ENCODE data around the gene MRPL39. TPM values are rescaled to one million over a fixed set of nuclear protein-coding genes. Genes with fewer than 3 reads are reported as not detected.
"Not testable (repeated sequence)": the region's sequence is repeated elsewhere in the genome, so short reads cannot be mapped to it uniquely, and the experiment has no call there.

The MRPL39 gene
- total RNA-seq (2014; rRNA removed; shearing (Covaris generic)) = 73.9 and 79.0 TPM in 2 replicates

GRCh38 chr21:25607151-25608043 lies at the start of gene MRPL39:
Gene MRPL39 (minus strand): TSS chr21:25607481. CDS start chr21:25607475, 6 bp downstream.
- DNase-seq (ENCODE audit: low spot score) = peak; percentile 91

DNA sequence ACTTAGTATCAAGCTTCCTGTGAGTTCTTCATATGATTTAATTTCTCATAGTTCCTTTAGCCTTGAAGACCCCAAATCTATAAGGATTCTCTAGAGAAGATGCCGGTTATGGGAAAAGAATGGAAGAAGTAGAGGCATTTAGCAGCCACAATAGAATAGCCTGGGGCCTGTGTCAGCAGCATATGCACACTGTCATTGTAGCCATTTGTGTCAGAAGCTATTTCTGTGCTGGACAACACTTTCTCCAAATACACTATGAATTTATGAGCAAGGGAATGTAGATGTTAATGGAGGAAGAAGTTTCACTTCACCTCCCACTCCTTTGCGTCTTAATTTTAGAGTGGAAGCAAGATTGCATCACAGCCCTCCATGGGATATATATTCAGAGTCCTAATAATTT lies 49.1 kb upstream of the MRPL39 start:
- no peak for DNase-seq (ENCODE audit: low spot score)

DNA sequence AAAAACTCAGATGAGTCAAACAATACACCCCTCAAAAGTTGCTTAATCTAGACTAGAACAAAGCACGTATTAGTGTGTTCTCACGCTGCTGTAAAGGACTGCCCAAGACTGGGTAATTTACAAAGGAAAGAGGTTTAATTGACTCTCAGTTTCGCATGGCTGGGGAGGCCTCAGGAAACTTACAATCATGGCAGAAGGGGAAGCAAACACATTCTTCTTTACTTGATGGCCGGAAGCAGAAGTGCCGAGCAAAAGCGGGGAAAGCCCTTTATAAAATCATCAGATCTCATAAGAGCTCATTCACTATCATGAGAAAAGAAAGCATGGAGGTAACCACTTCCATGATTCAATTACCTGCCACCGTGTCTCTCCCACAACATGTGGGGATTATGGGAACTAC lies 41.9 kb upstream of the MRPL39 start:
- no peak for DNase-seq (ENCODE audit: low spot score)

DNA sequence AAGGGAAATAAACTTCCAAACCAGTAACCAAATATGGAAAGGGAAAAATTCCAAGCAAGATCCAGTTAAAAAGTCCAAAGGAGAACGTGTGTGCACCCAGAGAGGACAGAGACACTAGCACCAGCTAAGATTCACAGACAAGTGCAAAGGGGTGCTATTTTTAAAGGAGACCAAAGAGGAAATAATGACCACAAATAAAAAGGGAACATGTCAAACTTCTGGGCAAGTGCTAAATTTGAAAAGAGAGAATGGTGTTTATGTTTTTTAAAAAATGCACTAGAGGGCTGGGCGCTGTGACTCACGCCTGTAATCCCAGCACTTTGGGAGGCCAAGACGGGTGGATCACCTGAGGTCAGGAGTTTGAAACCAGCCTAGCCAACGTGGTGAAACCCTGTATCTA lies 40.4 kb upstream of the MRPL39 start:
- no peak for DNase-seq (ENCODE audit: low spot score)

DNA sequence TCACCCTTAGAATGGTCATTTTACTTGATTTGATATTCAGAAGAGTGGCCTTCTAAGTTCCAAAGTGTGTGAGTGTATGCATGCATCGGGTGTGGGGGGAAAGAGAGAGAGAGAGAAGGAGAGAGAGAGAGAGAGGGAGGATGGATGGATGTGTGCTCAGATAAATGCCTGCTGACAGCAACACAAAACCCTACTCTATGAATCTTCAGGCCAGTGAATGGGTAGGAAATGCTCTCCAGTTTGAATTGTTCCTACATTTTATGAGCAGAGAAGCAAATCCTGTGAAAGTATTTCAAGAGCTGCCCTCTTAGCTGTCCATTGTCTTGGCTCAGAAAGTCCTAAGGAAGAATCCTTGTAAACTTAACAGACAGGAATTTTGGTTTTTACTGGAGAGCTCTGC lies 39.2 kb upstream of the MRPL39 start:
- no peak for DNase-seq (ENCODE audit: low spot score)

DNA sequence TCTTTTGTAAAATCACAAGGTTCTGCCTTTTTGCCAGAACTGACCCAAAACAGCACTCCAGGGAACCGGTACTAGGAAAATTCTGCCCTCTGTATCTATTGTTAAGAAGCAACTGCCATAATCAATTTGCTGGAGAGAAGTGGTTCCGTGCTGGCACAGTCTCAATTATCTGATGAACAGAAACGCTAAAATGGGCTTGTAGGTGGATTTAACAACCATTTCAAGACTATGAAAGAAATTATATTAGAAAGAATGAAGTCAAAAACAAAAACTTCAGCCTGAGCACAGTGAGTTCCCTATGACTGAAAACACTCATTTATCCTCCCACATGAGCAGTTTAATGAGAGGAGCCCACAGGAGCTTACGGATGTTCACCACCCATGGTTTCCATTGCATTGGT lies 36.2 kb upstream of the MRPL39 start:
- DNase-seq (ENCODE audit: low spot score) = no peak

DNA sequence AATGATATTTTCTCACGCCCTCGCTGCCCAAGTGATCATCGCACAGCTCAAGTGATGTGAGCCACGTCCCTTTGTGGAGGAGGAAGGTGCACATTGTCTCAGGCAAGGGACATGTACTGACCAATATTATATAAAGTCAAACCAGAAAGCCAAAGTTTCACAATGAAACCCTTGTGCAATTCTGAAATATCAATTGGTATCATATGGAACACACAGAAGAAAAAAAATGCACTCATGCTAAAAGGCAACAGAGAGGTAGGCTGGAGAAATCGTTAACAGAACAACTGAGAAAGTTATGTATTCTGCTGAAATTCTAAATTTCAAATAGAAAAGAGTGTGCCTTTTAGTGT lies 33.6 kb upstream of the MRPL39 start:
- no peak for DNase-seq (ENCODE audit: low spot score)

DNA sequence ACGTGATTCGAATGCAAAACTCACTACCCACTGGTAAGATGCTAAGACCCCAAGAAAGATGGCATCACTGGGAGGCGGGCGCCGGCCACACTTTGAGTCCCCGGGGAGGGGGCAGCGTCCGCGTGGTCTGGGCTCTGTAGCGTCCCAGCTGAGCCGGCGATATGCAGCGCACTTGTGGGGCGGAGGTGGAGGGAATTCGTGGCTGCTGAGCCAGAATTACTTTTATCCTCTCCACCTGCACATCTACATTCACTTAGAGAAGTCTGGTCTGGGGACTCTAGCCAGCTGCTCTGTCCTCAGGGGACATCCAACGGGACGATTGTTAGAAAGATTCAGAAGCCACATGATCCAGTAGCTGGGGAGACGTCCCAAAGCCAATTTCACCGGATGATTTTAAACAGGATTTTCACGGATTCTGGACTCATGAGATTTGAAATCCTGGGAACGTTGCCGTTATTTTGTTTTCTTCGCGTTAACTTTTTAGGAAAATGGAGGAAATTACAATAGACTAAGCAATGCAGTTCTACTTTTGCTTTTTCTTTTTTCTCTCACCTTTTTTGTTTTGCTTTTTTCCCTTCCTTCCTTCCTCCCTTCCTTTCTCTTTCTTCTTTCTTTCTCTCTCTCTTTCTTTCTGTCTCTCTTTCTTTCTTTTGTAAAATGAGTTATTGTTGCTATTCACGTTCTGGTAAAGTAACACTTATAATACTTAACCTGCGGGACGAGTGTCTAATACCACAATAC lies 33.1 kb upstream of the MRPL39 start:
- no peak for DNase-seq (ENCODE audit: low spot score)

DNA sequence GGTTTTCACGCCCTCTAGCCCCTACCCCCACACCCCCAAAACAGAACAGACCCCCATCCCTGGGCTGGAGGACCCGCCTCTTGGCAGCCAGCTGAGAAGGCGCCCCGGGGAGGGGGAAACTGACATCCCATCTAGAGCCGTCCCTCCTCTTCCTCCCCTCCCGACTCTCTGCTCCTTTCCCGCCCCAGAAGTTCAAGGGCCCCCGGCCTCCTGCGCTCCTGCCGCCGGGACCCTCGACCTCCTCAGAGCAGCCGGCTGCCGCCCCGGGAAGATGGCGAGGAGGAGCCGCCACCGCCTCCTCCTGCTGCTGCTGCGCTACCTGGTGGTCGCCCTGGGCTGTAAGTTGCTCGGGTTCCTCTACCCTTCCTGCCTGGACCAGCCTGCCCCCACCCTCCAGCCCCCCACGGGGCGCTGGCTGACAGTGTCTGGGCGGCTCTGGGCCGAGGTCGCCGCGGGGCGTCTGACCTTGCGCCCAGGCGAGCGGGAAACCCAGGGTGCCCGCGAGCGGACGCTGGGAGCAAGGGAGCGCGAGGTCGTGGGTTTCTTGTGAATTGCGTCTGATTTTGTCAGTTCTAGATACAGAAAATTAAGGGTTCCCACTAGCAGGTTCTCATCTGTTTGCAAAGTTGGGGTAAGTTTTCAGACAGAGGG lies 32.4 kb upstream of the MRPL39 start:
- peak; percentile 40 for DNase-seq (ENCODE audit: low spot score)

DNA sequence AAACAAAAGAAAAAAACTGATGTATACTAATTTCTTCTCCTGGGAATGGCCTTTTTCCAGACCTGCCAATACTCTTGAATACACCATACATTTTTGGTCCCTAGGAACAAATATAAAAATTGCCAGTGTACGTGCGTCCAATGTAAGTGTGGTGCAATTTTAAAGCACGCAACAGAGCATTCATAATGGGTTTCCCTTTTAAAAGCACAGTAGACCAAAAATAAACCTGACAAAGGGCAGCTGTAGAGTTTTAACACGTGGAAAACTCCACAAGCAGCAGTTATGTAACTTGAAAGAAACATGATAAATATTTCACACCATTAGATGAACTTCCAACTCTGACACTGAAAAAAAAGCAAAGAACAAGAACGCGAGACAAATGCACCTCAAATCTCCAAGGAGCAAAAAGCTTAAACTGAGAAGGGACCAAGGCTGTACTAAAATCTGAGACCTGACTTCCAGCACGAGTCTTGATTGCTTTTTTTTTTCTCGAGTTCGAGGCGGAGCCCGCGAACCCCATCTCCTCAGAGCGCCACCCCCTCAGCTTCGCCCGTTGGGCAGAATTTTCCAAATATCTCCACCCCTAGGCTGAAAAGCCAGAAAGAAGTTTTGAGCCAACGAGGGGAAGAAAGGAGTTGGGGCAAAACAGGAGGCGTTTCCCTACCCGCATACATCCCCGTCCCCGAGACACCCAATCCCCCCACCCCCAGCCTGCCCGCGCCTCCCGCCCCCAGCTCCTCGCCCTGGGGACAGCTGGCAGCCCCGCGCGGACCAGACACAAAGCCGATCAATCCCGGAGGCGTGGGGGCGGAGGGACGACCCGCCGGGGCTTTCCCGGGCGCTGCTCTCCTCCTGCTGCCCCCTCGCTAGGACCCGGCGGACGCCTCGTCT lies 31.6 kb upstream of the MRPL39 start, which contains the start of gene JAM2:
JAM2 (plus strand) TSS at position 599 of the 891 bp plus-strand sequence. CDS start 564 bp downstream, outside the sequence.
- DNase-seq (ENCODE audit: low spot score) = peak; percentile 15

- no peak for DNase-seq (ENCODE audit: low spot score)
Measured at GRCh38 chr21:25637851-25638659, 30.8 kb upstream of the MRPL39 start.

DNA sequence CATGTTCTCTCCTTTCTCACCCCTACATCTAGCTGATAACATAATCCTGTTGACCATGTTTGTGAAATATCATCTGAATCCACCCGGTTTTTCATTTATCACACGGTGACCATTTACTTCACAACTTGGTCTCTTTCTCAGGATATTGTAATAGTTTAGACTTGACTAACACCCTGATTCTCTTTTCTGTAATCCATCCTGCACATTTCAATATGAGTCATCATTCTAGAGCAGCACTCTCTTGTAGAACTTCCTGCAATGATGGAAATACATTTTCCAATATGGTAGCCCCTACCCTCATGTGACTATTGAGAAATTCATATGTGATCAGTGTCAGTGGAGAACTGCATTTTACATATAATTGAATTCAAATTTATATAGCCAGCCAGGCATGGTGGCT lies 29.4 kb upstream of the MRPL39 start:
- DNase-seq (ENCODE audit: low spot score) = no peak

GRCh38 chr21:25635310-25635709 lies 28.0 kb upstream of the MRPL39 start:
- DNase-seq (ENCODE audit: low spot score) = peak; percentile 12

GRCh38 chr21:25632296-25632695 lies 25.0 kb upstream of the MRPL39 start:
- no peak for DNase-seq (ENCODE audit: low spot score)

GRCh38 chr21:25626757-25627156 lies 19.5 kb upstream of the MRPL39 start:
- no peak for DNase-seq (ENCODE audit: low spot score)

DNA sequence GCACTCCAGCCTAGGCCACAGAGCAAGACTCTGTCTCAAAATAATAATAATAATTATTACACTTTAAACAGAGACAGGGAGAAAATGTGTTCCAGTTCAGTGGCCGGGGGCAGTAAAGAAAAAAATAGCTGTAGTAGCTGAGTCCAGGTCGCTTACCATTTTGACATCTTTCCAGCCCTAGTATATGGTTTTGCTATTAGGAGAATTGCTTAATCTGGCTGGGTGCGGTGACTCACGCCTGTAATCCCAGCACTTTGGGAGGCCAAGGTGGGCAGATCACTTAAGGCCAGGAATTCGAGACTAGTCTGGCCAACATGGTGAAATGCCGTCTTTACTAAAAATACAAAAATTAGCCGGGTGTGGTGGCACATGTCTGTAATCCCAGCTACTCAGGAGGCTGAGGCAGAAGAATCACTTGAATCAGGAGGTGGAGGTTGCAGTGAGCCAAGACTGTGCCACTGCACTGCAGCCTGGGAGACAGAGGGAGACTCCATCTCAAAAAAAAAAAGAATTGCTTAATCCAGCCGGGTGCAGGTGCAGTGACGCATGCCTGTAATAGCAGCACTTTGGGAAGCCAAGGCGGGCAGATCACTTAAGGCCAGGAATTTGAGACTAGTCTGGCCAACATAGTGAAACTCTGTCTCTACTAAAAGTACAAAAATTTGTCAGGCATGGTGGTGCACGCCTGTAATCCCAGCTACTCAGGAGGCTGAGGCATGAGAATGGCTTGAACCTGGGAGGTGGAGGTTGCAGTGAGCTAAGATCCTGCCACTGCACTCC lies 18.7 kb upstream of the MRPL39 start:
- DNase-seq (ENCODE audit: low spot score) = not testable (repeated sequence)

- DNase-seq (ENCODE audit: low spot score) = no peak
Measured at GRCh38 chr21:25625036-25625435, 17.8 kb upstream of the MRPL39 start.

GRCh38 chr21:25624511-25624910 lies 17.2 kb upstream of the MRPL39 start:
- no peak for DNase-seq (ENCODE audit: low spot score)

- no peak for DNase-seq (ENCODE audit: low spot score)
Measured at GRCh38 chr21:25619198-25619597, 11.9 kb upstream of the MRPL39 start.

DNA sequence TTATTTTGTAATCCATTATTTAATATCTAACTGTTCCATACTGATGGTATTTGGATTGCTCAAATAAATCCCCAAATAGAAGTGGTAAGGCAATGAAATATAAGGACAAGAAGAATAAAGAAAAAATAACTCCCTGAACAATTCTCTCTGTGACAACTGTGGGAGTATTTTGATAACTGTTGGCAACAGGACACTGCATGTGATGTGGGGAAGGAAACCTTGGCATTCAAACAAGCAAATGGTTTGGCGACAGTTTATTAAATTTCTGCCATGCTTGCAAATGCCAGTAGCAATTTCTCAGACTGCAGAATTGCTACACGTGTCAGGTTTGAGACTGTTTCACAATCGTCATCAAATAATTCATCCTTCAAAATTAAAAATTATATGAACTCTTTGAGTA lies 8.6 kb upstream of the MRPL39 start:
- DNase-seq (ENCODE audit: low spot score) = no peak

Measured in H4 (cell line).